PFSK-1 (cell line): ENCODE measurements around the gene WBP11.

Source experiments
- POLR2AphosphoS5 ChIP-seq: IDR thresholded peaks from 2 replicates; pipeline ENCODE4 v1.6.1; 2012; ENCODE audit warnings: low read depth, mild to moderate bottlenecking, control low read depth, low read length, moderate library complexity
- REST ChIP-seq, 2 experiments: IDR thresholded peaks; 2 replicates each; pipeline versions ENCODE4 v1.6.1 to v1.8.0; 2011 to 2012; ENCODE audit warnings: low read depth in 2 of 2, low read length in 2 of 2, control low read depth in 1 of 2, inconsistent platforms in 1 of 2, mild to moderate bottlenecking in 1 of 2, moderate library complexity in 1 of 2; ENCODE audit not compliant: insufficient read depth in 1 of 2
- SIN3A ChIP-seq: IDR thresholded peaks from 2 replicates; pipeline ENCODE4 v1.6.1; 2012; ENCODE audit warnings: mild to moderate bottlenecking, low read length, moderate library complexity, borderline replicate concordance; ENCODE audit not compliant: insufficient read depth
- TAF1 ChIP-seq: IDR thresholded peaks from 2 replicates; pipeline ENCODE4 v1.6.1; 2012; ENCODE audit warnings: low read length, control low read depth, borderline replicate concordance; ENCODE audit not compliant: insufficient read depth

GRCh38 chr12:14769969-14770495, 33.2 kb downstream of the WBP11 start:
- TF ChIP-seq POLR2AphosphoS5, result no peak
- TF ChIP-seq TAF1, result no peak
- TF ChIP-seq REST (IDR thresholded peaks at IDR 0.05; ENCODE audit: insufficient read depth in 1 of 2, low read depth in 2 of 2, low read length in 2 of 2), result no peak
- TF ChIP-seq SIN3A, result no peak
